GM12873 (cell line): ENCODE data around the gene LCOR.

ENCODE experiments used
- CTCF ChIP-seq: IDR thresholded peaks from 2 replicates; pipeline ENCODE4 v1.5.1; 2012; ENCODE audit warnings: low read depth, mild to moderate bottlenecking, moderate library complexity, low read length, control low read depth; ENCODE audit not compliant: insufficient read depth; ENCODE audit errors: missing control alignments

Gene LCOR

GRCh38 chr10:96955794-96956193, 123.7 kb downstream of the LCOR start:
- no peak for TF ChIP-seq CTCF

GRCh38 chr10:96958071-96958470, 126.0 kb downstream of the LCOR start:
- TF ChIP-seq CTCF, result no peak

GRCh38 chr10:96959733-96960132, 127.6 kb downstream of the LCOR start:
- no peak for TF ChIP-seq CTCF

GRCh38 chr10:96960872-96961271, 128.8 kb downstream of the LCOR start:
- TF ChIP-seq CTCF, result no peak

GRCh38 chr10:96964131-96964530, 132.0 kb downstream of the LCOR start:
- TF ChIP-seq CTCF, result no peak

GRCh38 chr10:96967847-96968246, 135.7 kb downstream of the LCOR start:
- TF ChIP-seq CTCF, result no peak

GRCh38 chr10:96968682-96969423, 136.8 kb downstream of the LCOR start:
- TF ChIP-seq CTCF, result no peak
